Right lobe of liver (tissue), 6 donors: ENCODE measurements around the gene GPR158. TPM values are rescaled to one million over a fixed set of nuclear protein-coding genes. Genes with fewer than 3 reads are reported as not detected.

Experiments
- ATAC-seq, 4 donors: fragments of 200-7000 bp; cut with Tn5 transposase; one replicate each; pipeline ENCODE4 v1.9.1; 2020; ENCODE audit warnings: mild to moderate bottlenecking in 4 of 4, moderate library complexity in 4 of 4
- DNase-seq, 3 donors: peaks; one replicate each; pipeline ENCODE4 v3.0.0-alpha.2; 2020
- H3K27ac ChIP-seq, 3 donors: fragments of 200-600 bp; one replicate each; pipeline ENCODE4 v1.8.0; 2022
- H3K27me3 ChIP-seq, 2 donors: fragments of 200-600 bp; one replicate each; pipeline ENCODE4 v1.8.0; 2022
- H3K36me3 ChIP-seq, 4 donors: fragments of 200-600 bp; sonication (generic) in 1 of 4; one replicate each; pipeline versions ENCODE4 v1.5.1 to v1.8.0; 2017 to 2022; ENCODE audit warnings: control low read depth in 1 of 4
- H3K4me1 ChIP-seq, 4 donors: fragments of 200-600 bp; sonication (generic) in 1 of 4; one replicate each; pipeline versions ENCODE4 v1.5.1 to v1.8.0; 2017 to 2022; ENCODE audit warnings: control low read depth in 1 of 4
- H3K4me3 ChIP-seq, 3 donors: fragments of 200-600 bp; one replicate each; pipeline ENCODE4 v1.8.0; 2022
- H3K9me3 ChIP-seq, 4 donors: fragments of 200-600 bp; sonication (generic) in 1 of 4; one replicate each; pipeline versions ENCODE4 v1.5.1 to v1.8.0; 2017 to 2022; ENCODE audit warnings: control low read depth in 1 of 4
- POLR2A ChIP-seq: fragments of 450-650 bp; IDR thresholded peaks from one replicate; pipeline ENCODE4 v1.6.1; 2017; ENCODE audit warnings: antibody characterized with exemption, mild to moderate bottlenecking
- WGBS: methylation state at CpG from one replicate; pipeline ENCODE4 v1.1.6; 2018; ENCODE audit warnings: low coverage, low lambda C conversion rate; ENCODE audit not compliant: insufficient coverage; ENCODE audit errors: missing lambda C conversion rate; 5-methylcytosine and 5-hydroxymethylcytosine counted together
- intact Hi-C, 2 donors: fragments of 100-400 bp; cut with DNase I; formaldehyde crosslinking; loops; one replicate each; pipeline versions ENCODE4 v1.11.2 to v1.14.1; 2022
- total RNA-seq, 6 experiments: library from RNA; depleted of rRNA in 2 of 6; stranded (reverse); fragments of >200 nt in 2 of 6; fragmentation: NEBNext Ultra II Directional in 3 of 6; extraction: Animal tissue kit (Norgen Biotek cat#: 25700) in 3 of 6; gene quantifications; one replicate each; pipeline versions ENCODE4 v1.1.0 to v1.2.4, GENCODE V29; 2016 to 2023
- TF ChIP-seq, protein P1 (sequence below), 4 donors: fragments of 200-600 bp in 3 of 4; fragments of 450-650 bp in 1 of 4; IDR thresholded peaks; one replicate each; pipeline versions ENCODE4 v1.5.1 to v1.8.0; 2016 to 2022; ENCODE audit warnings: antibody characterized with exemption in 4 of 4, mild to moderate bottlenecking in 2 of 4
- donor health status: DM: no; HTN: yes; CAD: no.
- donor health status: DM: no; HTN: no; CAD: no.
- donor health status: DM: no; HTN: no; CAD: no.
- donor health status: DM: no; HTN: yes; CAD: no.
- donor health status: DM: no; HTN: yes; CAD: no.

The GPR158 gene
- total RNA-seq, 6 experiments from 2014 or later, result 0.04 to 0.14 TPM; not detected in 4

DNA sequence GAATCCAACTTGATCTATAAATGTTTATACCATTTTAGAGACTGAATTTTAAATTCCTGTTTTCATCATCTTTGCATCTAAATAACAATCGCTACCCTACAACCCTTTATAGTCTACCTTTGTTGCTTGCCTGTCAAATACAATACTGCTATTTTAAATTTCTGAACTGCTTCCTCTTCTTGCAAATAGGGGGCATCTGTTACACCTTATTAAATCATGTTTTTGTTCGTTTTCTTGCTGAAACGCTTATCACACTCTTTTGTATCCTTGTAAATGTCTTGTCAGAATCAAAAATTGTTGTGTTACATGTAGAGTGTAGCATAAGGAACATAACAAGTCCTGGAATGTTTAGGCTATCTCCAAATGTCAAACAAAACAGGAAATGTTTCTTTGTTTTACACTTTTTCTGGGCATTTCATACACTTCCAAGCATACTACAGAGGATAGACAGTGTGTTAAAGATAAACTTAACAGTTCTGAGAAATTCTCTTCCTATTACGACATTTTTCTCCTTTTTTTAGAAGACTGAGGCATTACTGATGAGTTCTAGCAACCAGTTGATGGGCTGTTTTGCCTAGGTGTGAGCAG lies 281.3 kb downstream of the GPR158 start:
- Histone ChIP-seq H3K27ac (no peak overlapping the region), H3K9me3 (peaks cover 0 to 3% (median 0%) of the 10 kb centered on the region in 4 donors), H3K27me3 (no peaks in the 10 kb centered on the region), H3K4me1 (no peaks in the 10 kb centered on the region), H3K4me3 (no peak overlapping the region), H3K36me3 (no peaks in the 10 kb centered on the region)
- no peak for DNase-seq
- TF ChIP-seq, protein P1, sequence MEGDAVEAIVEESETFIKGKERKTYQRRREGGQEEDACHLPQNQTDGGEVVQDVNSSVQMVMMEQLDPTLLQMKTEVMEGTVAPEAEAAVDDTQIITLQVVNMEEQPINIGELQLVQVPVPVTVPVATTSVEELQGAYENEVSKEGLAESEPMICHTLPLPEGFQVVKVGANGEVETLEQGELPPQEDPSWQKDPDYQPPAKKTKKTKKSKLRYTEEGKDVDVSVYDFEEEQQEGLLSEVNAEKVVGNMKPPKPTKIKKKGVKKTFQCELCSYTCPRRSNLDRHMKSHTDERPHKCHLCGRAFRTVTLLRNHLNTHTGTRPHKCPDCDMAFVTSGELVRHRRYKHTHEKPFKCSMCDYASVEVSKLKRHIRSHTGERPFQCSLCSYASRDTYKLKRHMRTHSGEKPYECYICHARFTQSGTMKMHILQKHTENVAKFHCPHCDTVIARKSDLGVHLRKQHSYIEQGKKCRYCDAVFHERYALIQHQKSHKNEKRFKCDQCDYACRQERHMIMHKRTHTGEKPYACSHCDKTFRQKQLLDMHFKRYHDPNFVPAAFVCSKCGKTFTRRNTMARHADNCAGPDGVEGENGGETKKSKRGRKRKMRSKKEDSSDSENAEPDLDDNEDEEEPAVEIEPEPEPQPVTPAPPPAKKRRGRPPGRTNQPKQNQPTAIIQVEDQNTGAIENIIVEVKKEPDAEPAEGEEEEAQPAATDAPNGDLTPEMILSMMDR (IDR thresholded peaks at IDR 0.05), result no peak
- TF ChIP-seq POLR2A, result no peak
- peak in 1 of 4 donors; percentile 59 for ATAC-seq
- intact Hi-C loops, result no loop called here
- WGBS, result 7% methylated on average over 4 of the region's 4 CpGs

DNA sequence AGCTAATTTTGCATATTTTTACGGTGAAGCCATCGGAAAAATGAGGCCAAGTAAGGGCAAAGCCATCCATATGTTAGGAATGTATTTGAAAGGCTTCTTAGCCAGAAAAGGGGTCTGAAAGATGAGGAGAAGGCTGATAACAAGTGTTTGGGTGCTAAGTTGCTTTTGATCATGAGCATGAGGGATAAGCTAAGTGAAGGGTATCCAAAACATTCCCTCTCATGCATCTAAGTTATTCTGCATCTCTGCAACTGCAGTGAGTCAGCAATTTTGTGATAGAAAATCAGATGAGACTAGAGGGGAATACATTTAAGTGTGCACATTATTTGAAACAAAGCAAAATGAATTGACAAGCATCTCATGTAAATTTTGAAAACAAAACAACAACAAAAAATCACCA lies 282.8 kb downstream of the GPR158 start:
- Histone ChIP-seq H3K4me3 (no peak overlapping the region), H3K27me3 (no peaks in the 10 kb centered on the region), H3K9me3 (peaks cover 0 to 3% (median 0%) of the 10 kb centered on the region in 4 donors), H3K27ac (no peak overlapping the region), H3K4me1 (no peaks in the 10 kb centered on the region), H3K36me3 (no peaks in the 10 kb centered on the region)
- WGBS, result 62% methylated on average over 2 of the region's 2 CpGs
- ATAC-seq, result no peak
- DNase-seq, result no peak
- TF ChIP-seq POLR2A, result no peak
- TF ChIP-seq, protein P1 (IDR thresholded peaks at IDR 0.05), result no peak
- intact Hi-C loops, result no loop called here

DNA sequence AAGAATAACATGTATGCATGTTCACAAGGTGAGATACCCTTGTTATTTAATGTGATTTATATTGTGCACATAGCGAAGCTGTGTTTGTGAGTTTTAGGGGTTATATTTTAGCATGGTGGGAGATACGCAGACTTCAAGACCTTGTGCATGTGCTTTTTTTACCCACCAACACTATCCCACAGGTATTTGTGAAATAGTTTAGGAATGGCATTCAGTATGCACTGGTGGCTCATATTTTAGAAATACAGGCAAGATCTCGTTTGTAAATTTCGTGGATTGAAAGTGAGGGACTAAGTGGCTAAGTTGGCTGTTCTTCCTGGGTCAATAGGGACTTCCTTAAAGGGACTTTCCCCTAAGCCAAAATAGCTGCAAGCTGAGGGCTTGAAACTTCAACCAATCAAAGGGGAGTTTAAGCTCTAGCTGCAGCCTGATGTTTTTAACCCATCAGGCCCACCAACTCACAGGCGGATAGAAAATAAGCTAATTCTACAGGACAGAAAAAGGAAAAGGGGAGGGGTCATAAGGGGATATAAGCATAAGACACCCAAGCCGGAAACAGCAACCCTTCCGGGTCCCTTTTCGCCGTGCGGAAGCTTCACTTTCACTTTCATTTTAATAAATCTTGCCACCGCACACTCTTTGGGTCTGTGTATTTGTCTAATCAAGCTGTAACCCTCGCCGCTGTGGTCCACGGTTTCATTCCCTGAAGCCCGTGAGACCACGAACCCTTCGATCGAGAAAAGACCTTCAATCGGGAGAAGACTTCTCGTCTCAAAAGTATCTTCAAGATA lies 291.0 kb downstream of the GPR158 start:
- DNase-seq (no peak), ATAC-seq (no peak)
- Histone ChIP-seq H3K9me3 (no peaks in the 10 kb centered on the region), H3K27me3 (no peaks in the 10 kb centered on the region), H3K36me3 (no peaks in the 10 kb centered on the region), H3K4me1 (no peaks in the 10 kb centered on the region), H3K4me3 (no peak overlapping the region), H3K27ac (no peak overlapping the region)
- no peak for TF ChIP-seq POLR2A
- TF ChIP-seq, protein P1 (IDR thresholded peaks at IDR 0.05), result no peak
- WGBS, result 83% methylated on average over 20 of the region's 20 CpGs
- intact Hi-C loops, result no loop called here

DNA sequence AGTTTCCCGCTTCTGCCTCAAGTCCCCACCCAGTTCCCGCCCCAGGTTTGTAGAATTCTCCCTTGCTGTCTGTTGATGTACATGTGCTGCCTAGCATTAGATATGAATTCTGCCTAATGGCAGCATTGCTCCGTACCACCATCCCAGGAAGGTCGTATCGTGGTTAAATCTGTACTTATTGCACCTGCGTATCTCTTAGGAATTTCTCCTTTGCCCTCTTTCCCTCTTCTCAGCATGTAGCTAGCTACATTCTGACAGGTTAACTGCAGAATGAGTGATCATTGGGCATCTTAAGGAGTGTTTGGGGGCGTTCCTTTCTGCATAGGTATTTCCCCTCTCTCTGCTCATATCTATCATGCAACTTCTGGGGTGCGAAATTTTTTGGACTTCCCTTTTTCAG lies 293.1 kb downstream of the GPR158 start:
- H3K36me3 ChIP-seq, result no peaks in the 10 kb centered on the region
- no peak for DNase-seq
- H3K9me3 ChIP-seq, result no peaks in the 10 kb centered on the region
- 61% methylated on average over 8 of the region's 8 CpGs for WGBS
- ATAC-seq, result no peak
- TF ChIP-seq POLR2A, result no peak
- TF ChIP-seq, protein P1 (IDR thresholded peaks at IDR 0.05), result no peak
- intact Hi-C loops, result no loop called here
- H3K27ac ChIP-seq, result no peak overlapping the region
- no peaks in the 10 kb centered on the region for H3K27me3 ChIP-seq
- H3K4me1 ChIP-seq, result no peaks in the 10 kb centered on the region
- H3K4me3 ChIP-seq, result no peak overlapping the region
